HepG2 (cell line): Measurements from ENCODE around the gene PLXNA4. TPM values are rescaled to one million over a fixed set of nuclear protein-coding genes. Genes with fewer than 3 reads are reported as not detected.

Source experiments
- ATAC-seq: fragments of 200-7000 bp; cut with Tn5 transposase; 3 replicates; pipeline ENCODE4 v1.9.1; 2020; ENCODE audit warnings: mild to moderate bottlenecking, moderate library complexity
- BruUV-seq: library from RNA; stranded (reverse); fragments of 400-500 nt; replicated peaks from 2 replicates; lab custom pipeline; 2021; lab: Mats Ljungman, UMichigan
- CTCF ChIA-PET: fragments of 300-600 bp; formaldehyde crosslinking; extraction: SDS; loops from one replicate; lab custom pipeline; 2021; ENCODE audit warnings: low total read pairs, inconsistent platforms, low intra/inter-chr PET ratio; lab: Yijun Ruan, JAX
- POLR2A ChIA-PET: fragments of 350-600 bp; sonication (Branson Sonifier 250); formaldehyde crosslinking; loops from one replicate; lab custom pipeline; 2020; ENCODE audit warnings: antibody characterized with exemption, inconsistent platforms; lab: Yijun Ruan, JAX
- DNase-seq: peaks from one replicate; pipeline ENCODE4 v3.0.0-alpha.2; 2015; ENCODE audit warnings: low spot score
- FAIRE-seq: peaks from 3 replicates; lab custom pipeline; 2011; peaks lifted over from hg19 to GRCh38; lab: Jason Lieb, UNC
- H2AFZ ChIP-seq: one replicate; pipeline ENCODE4 v1.6.1; 2011; ENCODE audit warnings: low read length, inconsistent platforms
- H3K27ac ChIP-seq: fragments of 300-600 bp; 3 replicates; pipeline ENCODE4 v1.8.0; 2011; ENCODE audit warnings: mixed run types, mild to moderate bottlenecking, mixed read lengths, low read length, inconsistent platforms; ENCODE audit not compliant: insufficient read depth; ENCODE audit errors: extremely low read length
- H3K27me3 ChIP-seq, 2 experiments: fragments of 200-600 bp in 1 of 2; 2 replicates in 1 of 2; 3 replicates in 1 of 2; pipeline versions ENCODE4 v1.6.0 to v1.8.0; 2011; ENCODE audit warnings: low read length in 2 of 2, mild to moderate bottlenecking in 2 of 2, moderate library complexity in 2 of 2, inconsistent platforms in 1 of 2; ENCODE audit not compliant: insufficient read depth in 2 of 2, control insufficient read depth in 1 of 2
- H3K36me3 ChIP-seq, 2 experiments: fragments of 200-600 bp in 1 of 2; replicated peaks in 1 of 2; 2 replicates in 1 of 2; 3 replicates in 1 of 2; pipeline versions ENCODE4 v1.5.1 to v1.8.0; 2011; ENCODE audit warnings: low read length in 2 of 2, inconsistent platforms in 1 of 2; ENCODE audit not compliant: insufficient read depth in 2 of 2, control insufficient read depth in 1 of 2
- H3K4me1 ChIP-seq: 2 replicates; pipeline ENCODE4 v1.5.1; 2012; ENCODE audit warnings: low read length, inconsistent platforms; ENCODE audit not compliant: insufficient read depth
- H3K4me2 ChIP-seq: 2 replicates; pipeline ENCODE4 v1.6.0; 2011; ENCODE audit warnings: low read depth, low read length, inconsistent platforms
- H3K4me3 ChIP-seq, 3 experiments: fragments of 200-600 bp in 1 of 3; sonication (generic), shearing (Covaris generic) in 1 of 3; replicated peaks in 1 of 3; 2 replicates each; pipeline ENCODE4 v1.5.1; 2011 to 2016; ENCODE audit warnings: low read length in 3 of 3, inconsistent platforms in 2 of 3, low read depth in 2 of 3, mild to moderate bottlenecking in 2 of 3, control low read depth in 1 of 3, mixed read lengths in 1 of 3; ENCODE audit not compliant: insufficient read depth in 1 of 3
- H3K79me2 ChIP-seq: one replicate; pipeline ENCODE4 v1.6.1; 2011; ENCODE audit warnings: low read length, inconsistent platforms; ENCODE audit not compliant: insufficient read depth
- H3K9ac ChIP-seq: 2 replicates; pipeline ENCODE4 v1.6.0; 2011; ENCODE audit warnings: mild to moderate bottlenecking, low read depth, low read length, inconsistent platforms; ENCODE audit not compliant: insufficient read depth
- H3K9me3 ChIP-seq: 2 replicates; pipeline ENCODE4 v1.5.1; 2012; ENCODE audit warnings: mild to moderate bottlenecking, low read length
- H4K20me1 ChIP-seq: 2 replicates; pipeline ENCODE4 v1.6.0; 2011; ENCODE audit warnings: inconsistent platforms, mild to moderate bottlenecking, low read length, moderate library complexity; ENCODE audit not compliant: insufficient read depth
- MAFK ChIP-seq, 2 experiments: IDR thresholded peaks in 1 of 2; conservative IDR thresholded peaks in 1 of 2; 2 replicates each; pipeline ENCODE4 v1.6.1; 2011; ENCODE audit warnings: improper control_type of control experiment in 2 of 2, low read length in 2 of 2
- PHF20 ChIP-seq: sonication (generic); formaldehyde crosslinking; IDR thresholded peaks from 2 replicates; pipeline ENCODE4 v1.5.0; 2020; ENCODE audit warnings: mild to moderate bottlenecking, missing genetic modification reagents
- POGZ ChIP-seq: sonication (generic); formaldehyde crosslinking; IDR thresholded peaks from 2 replicates; pipeline ENCODE4 v1.4.0; 2020; ENCODE audit warnings: mild to moderate bottlenecking, missing genetic modification reagents
- SIX4 ChIP-seq: sonication (generic); formaldehyde crosslinking; IDR thresholded peaks from 2 replicates; pipeline ENCODE4 v1.4.0; 2020; ENCODE audit warnings: missing genetic modification reagents
- ZNF20 ChIP-seq: sonication (generic); formaldehyde crosslinking; IDR thresholded peaks from 2 replicates; pipeline ENCODE4 v1.4.0; 2020; ENCODE audit warnings: mild to moderate bottlenecking, moderate library complexity, missing genetic modification reagents
- ZNF331 ChIP-seq: sonication (generic); formaldehyde crosslinking; IDR thresholded peaks from 2 replicates; pipeline ENCODE4 v1.4.0; 2020; ENCODE audit warnings: missing genetic modification reagents
- ZNF431 ChIP-seq: sonication (generic); formaldehyde crosslinking; IDR thresholded peaks from 2 replicates; pipeline ENCODE4 v1.9.0; 2022; ENCODE audit warnings: missing genetic modification reagents, low read depth, mild to moderate bottlenecking, borderline replicate concordance
- ZNF501 ChIP-seq: sonication (generic); formaldehyde crosslinking; IDR thresholded peaks from 2 replicates; pipeline ENCODE4 v1.5.1; 2020; ENCODE audit warnings: mild to moderate bottlenecking, moderate library complexity, missing genetic modification reagents
- ZNF724P ChIP-seq: sonication (generic); formaldehyde crosslinking; IDR thresholded peaks from 2 replicates; pipeline ENCODE4 v1.8.0; 2022; ENCODE audit warnings: missing genetic modification reagents, borderline replicate concordance
- ZSCAN29 ChIP-seq: sonication (generic); formaldehyde crosslinking; conservative IDR thresholded peaks from 2 replicates; pipeline ENCODE4 v1.4.0; 2020; ENCODE audit warnings: mild to moderate bottlenecking, missing genetic modification reagents
- WGBS: methylation state at CpG from one replicate; pipeline ENCODE4 v1.1.6; 2017; ENCODE audit warnings: low lambda C conversion rate; 5-methylcytosine and 5-hydroxymethylcytosine counted together
- in situ Hi-C: cut with HindIII; loops from 2 replicates; pipeline ENCODE4 v1.10.0; 2017; ENCODE audit warnings: low pct_unique_long_range_greater_than_20kb; ENCODE audit not compliant: extremely low pct_ligation_motif_present
- intact Hi-C: fragments of 100-400 bp; cut with micrococcal nuclease; formaldehyde crosslinking; loops from one replicate; pipeline ENCODE4 v1.10.0; 2022; ENCODE audit not compliant: unreplicated experiment
- polyA plus RNA-seq, 8 experiments: library from polyadenylated mRNA; depleted of rRNA in 3 of 8; stranded (reverse) in 7 of 8; unstranded in 1 of 8; fragments of >200 nt; fragmentation: Illumina TruSeq in 4 of 8; extraction: Trizol in 4 of 8; gene quantifications; 2 replicates each; pipeline versions ENCODE4 v1.2.1 to v1.2.3, GENCODE V29; 2011 to 2016; ENCODE audit warnings: low read depth in 4 of 8, missing spikeins in 1 of 8, mixed read lengths in 1 of 8; ENCODE audit not compliant: insufficient read depth in 1 of 8
- total RNA-seq, 5 experiments: library from RNA; depleted of rRNA; stranded (reverse); fragments of >200 nt; fragmentation: Illumina TruSeq; extraction: Trizol; gene quantifications; 2 replicates each; pipeline ENCODE4 v1.2.3, GENCODE V29; 2016; ENCODE audit warnings: low read depth in 1 of 5

The PLXNA4 gene
- total and polyA plus RNA-seq, 2 of the 13 experiments (the other 11 are each of a cell fraction or from before 2014, with no cell fraction given), result 0.01 to 0.04 TPM

GRCh38 chr7:132403465-132404110 lies 172.7 kb downstream of the PLXNA4 start:
- Histone ChIP-seq H3K9me3 (no peaks in the 10 kb centered on the region), H3K79me2 (no peaks in the 10 kb centered on the region), H3K4me2 (no peak overlapping the region), H3K27me3 (peaks cover 1 to 36% of the 10 kb centered on the region in 2 experiments; a peak in 4 of 5 replicates), H3K9ac (no peak overlapping the region), H3K4me1 (no peaks in the 10 kb centered on the region), H2AFZ (no peak overlapping the region), H3K27ac (no peak overlapping the region), H4K20me1 (no peaks in the 10 kb centered on the region), H3K4me3 (no peak overlapping the region), H3K36me3 (no peaks in the 10 kb centered on the region)
- DNase-seq (no peak), FAIRE-seq (no peak), ATAC-seq (no peak)
- intact Hi-C loops (no loop called here), in situ Hi-C loops (no loop called here)
- ChIA-PET POLR2A (no interaction called here), CTCF (no interaction called here)
- 19% methylated on average over 8 of the region's 11 CpGs for WGBS
- no TSS peak for BruUV-seq
- TF ChIP-seq MAFK (conservative IDR thresholded peaks at IDR 0.05 in 1 of 2, IDR thresholded peaks at IDR 0.05 in 1 of 2; ENCODE audit: low read length in 2 of 2), result peak; percentile 18 to 20; a peak in 1 of 4 replicates
- TF ChIP-seq SIX4 (CRISPR knock-in tag), result no peak

GRCh38 chr7:132402751-132403245 lies 173.5 kb downstream of the PLXNA4 start:
- no peak for FAIRE-seq
- Histone ChIP-seq H3K27me3 (peaks cover 1 to 36% of the 10 kb centered on the region in 2 experiments; a peak in 4 of 5 replicates), H3K27ac (no peak overlapping the region), H2AFZ (no peak overlapping the region), H3K4me2 (no peak overlapping the region), H3K9ac (no peak overlapping the region), H3K4me3 (no peak overlapping the region), H3K9me3 (no peaks in the 10 kb centered on the region), H3K4me1 (no peaks in the 10 kb centered on the region), H3K36me3 (no peaks in the 10 kb centered on the region), H3K79me2 (no peaks in the 10 kb centered on the region), H4K20me1 (no peaks in the 10 kb centered on the region)
- WGBS, result 46% methylated on average over 7 of the region's 8 CpGs
- in situ Hi-C loops, result no loop called here
- no peak for TF ChIP-seq POGZ (CRISPR knock-in tag)
- no peak for TF ChIP-seq ZSCAN29 (CRISPR knock-in tag)
- TF ChIP-seq ZNF331 (CRISPR knock-in tag), result no peak
- TF ChIP-seq ZNF431 (CRISPR knock-in tag), result no peak
- no peak for TF ChIP-seq ZNF501 (CRISPR knock-in tag)
- no peak for TF ChIP-seq PHF20 (CRISPR knock-in tag)
- TF ChIP-seq ZNF724P, result no peak
- TF ChIP-seq ZNF20, result no peak
- DNase-seq, result no peak
- no peak for ATAC-seq
- ChIA-PET POLR2A (no interaction called here), CTCF (no interaction called here)
- no TSS peak for BruUV-seq
- intact Hi-C loops, result no loop called here
